GM21381 (cell line): ENCODE results near the gene GMDS.

Experiments
- ATAC-seq: cut with Tn5 transposase; IDR thresholded peaks from one replicate; pipeline ENCODE4 v1.9.1; 2021; ENCODE audit warnings: mild to moderate bottlenecking, moderate library complexity; ENCODE audit not compliant: unreplicated experiment

The GMDS gene

DNA sequence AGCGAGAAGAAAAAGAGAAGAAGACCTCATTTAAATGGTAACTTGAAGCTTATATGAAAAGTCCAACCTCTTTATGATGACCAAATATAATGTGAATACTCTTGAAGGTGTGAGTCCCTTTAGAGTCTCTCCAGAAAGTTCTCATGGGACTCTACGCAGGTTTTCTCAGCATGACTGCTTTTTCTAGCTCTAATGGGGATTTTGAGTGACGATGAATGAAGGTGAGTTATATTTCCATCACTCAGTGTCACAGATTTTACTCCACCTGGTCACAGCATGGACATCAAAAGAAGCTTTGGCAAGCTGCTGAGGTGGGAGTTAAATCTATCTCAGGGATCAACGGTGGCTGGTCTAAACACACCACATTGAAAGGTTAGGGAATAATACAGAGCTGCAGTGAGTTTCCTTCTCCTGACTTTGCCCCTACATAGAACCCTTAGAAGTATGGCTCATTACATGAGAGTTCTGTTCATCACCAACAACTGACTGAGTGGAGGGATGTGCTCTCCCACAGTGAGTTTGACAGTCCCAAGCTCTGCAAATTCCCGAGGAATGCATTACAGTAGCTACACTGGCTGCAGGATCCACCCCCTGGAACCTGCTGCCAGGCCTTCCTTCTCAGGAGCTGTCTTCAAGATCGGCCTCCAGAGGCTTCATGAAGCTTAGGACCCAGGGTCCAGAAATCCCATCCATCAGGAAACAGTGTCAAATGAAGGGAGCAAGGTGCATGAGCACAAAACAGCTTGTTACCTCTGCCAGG, 508.9 kb downstream of the GMDS start:
- no peak for ATAC-seq

DNA sequence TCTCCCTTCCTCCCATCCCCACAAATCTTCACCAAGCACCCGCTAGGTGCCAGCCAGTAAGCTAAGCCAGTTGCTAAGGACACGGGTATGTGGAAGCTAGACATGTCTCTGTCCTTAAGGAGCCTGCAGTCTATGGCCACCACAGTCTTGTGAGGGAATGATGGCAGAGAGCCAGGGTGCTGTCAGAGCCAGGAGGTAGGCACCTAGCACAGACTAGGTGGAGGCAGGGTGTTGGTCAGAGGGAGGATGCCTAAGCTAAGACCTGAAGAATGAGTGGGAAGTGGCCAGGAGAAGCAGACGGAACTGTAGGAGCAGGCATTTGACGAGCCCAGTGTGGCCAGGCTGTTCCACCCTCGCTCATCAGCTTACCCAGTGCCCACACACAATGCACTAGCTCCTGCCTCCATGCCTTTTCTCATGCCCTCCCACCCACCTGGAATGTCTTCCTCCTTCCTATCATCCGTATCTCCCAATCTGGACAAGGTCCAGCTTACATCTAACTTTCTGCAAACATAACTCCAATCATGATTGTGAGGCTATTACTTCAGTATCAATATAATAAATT, 510.1 kb downstream of the GMDS start:
- ATAC-seq = no peak

DNA sequence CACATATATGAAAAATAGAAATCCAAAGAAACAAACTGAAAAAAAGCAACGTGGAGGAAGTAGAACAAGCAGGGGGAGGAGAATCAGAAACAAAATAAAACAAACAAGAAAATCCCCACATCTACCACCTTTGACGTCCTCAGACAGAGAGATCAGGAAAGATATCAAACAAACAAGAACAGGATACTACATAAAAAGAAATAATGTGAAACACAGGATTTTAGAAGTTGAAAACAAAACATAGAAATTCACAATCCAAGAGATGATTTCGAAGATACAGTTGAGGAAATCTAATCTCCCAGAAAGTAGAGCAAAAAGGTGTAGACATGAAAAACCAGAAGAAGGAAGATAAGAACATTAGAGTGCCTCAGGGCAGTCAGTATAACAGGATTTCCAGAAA, 514.5 kb downstream of the GMDS start:
- ATAC-seq = no peak

DNA sequence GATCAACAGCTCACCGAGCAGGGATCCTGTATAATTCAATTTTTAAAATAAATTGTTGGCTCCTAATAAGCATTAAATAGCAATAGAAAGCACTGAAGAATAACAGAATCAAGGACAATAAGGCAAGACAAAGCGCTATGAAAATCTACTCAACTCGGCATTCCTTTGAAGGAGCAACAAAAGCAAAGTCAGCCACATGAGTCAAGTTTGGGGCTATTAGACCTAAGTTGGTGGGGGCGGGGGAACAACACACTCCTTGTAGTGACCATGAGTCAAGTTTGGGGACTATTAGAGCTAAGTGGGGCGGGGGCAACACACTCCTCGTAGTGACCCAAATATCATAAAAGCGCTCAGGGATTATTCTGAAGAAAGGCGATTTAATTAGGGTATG, 515.7 kb downstream of the GMDS start:
- no peak for ATAC-seq

DNA sequence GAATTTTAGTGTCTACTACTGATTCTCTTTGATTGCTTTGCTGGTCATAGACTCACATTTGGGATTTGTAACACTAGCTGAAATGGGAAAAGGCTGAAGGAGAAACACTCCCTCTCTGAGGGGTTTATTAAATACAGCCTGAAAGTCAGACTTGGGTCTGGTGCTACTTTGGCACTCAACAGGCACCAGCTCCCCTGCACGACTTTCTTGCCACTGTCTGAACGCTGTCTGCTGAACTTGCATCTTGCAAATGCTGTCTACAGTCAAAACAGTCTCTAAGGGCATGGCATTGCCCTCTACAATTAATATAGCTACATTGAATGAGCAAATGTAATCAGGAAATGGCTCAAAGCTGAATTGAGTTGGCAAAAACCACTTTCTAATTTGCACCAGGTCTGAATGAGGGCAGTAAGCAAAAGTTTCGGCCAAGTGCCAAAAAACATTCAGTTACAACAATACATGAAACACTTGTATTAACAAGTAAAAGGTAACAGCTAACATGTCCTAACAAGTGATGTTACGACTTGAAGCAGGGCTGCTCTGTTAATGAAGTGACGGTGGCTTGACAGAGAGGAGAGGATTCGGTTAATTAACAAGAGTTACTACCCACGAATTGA, 516.2 kb downstream of the GMDS start:
- no peak for ATAC-seq

DNA sequence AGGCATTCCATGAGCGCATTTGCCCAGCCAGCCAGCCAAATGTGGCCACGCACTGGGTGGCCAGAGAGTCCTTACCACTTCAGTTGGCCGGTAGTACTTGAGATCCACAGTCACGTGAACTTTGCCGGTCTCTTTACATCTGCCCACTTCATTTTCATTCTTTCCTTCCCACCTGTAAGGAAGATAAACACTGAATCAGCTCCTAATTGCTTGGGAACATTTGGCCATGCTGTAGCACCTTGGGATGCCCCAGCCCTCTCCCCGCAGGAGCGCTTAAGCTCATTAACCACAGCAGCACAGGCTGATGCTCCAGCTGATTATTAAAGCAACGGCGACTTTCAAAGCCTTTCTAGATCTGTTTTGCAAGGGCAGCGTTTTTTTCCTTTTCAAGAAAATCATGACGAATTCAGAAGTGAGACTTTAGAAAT, 519.0 kb downstream of the GMDS start:
- ATAC-seq = no peak

DNA sequence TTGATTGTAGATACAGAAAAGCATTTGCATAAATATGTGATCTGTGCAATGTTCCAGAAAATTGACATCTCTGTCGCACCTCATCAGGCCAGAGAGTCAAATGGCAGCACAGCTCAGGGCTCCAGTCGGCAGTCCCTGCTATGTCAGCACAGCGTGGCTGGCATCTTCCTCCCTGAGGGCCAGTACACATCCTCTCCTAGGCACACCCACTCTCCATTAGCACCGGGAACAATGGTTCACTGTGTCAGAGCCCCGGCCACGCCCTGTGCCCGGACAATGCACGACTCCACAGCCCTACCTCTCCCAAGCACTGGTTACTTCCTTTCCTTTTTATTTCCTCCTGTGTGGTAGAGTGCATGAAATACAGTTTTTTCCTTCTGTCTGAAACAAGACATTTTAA, 520.8 kb downstream of the GMDS start:
- ATAC-seq = no peak

DNA sequence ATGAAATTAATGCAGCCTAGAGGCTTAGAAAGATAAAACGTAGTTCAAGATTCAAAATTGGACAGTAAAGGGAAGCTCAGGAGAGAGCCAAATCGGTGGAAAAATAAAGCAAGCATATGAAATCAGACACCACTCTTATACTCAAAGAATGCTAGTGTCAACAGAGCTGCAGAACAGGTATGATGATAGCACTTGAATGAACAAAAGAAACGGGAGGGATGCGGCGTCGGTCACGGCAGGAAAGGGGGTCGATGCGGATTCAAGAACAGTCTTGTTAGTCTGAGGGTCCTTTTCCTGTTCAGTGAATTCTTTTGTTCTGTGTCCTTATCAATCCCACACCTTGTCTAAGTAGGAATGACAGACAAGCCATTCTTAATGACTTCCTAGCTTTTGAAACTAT, 521.3 kb downstream of the GMDS start:
- ATAC-seq = no peak

DNA sequence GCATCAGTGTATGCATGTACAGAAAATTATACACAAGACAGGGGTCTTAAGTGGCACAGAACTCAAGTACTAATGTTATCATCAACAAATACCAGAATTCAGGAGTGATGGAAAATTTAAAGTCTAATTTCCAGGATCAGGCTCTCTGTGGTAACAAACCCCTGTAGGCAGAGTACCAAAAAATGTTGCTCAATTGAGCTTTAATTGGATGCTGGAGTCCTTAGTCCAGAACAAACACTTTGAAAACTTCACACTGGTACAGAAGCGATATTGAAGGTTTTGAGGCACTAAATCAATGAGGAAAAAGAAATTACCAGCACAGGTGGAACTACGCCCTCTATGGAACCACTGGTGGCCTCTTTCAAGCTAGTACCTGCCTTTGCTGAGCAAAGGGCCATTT, 522.6 kb downstream of the GMDS start:
- ATAC-seq = no peak

DNA sequence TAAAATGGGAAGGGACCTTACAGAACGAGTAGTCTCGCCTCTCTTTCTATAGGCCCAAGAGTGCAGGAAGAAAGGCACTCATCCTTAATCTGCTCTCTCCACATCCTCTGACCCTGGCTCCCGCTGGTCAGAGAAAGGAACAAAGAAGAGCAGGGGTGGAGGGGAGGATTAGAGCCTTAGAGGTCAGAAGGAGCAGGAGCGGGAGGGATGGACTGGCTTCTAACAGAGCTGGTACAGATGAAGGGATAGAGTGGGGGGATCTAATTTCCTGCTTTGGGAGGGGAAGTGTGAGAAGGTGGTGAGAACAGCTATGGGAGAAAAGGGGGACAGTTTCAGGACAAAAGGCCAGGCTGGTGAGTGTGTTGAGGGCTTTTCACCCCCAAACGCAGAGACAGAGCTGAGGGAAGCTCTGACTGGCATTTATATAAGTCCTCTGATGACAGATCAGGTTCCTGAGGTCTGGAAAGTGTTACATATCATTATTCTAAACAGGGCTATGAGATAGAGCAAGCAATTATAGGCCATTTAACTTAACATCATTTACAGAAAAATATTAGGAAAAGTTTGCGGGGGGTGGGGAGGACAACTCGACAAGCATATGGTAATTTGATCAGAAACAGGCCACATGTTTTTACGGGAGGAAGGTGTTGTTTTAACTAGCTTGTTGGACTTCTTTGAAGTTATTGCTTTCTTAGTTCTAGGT, 524.6 kb downstream of the GMDS start:
- no peak for ATAC-seq

DNA sequence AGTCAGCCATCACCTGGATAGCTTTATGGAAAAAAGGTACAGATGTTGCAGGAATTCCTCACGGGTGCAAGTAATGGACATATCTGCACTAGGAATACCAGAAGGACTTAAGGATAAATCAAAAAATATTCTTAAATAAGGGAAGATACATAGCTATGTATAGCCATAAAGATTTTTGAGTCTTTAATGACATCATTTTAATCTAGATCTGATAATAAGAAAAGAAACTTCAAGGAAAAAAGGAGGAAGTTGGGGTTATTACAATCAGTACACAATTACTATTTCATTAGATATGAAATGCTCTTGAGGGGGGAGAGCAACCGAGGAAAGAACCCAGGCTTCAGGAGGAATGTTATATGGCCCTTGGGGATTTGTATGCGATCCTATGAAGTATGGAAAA, 525.5 kb downstream of the GMDS start:
- ATAC-seq = no peak

DNA sequence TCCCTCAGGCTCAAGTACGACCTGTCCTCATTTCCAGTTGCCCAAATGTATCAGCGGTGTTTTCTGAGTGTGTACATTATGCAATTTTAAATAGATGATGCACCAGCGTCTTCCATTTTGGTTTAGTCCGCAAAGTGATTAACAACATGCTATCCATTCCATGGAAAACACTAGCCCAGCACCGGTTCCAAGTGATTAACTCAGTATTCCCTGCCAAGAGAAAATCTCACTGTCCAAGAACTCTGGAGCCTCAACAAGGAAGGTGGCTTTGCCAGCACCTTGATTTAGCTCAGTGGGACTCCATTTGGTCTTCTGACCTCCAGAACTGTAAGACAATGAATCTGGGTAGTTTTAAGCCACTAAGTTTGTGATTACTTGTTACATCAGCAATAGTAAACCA, 528.5 kb downstream of the GMDS start:
- no peak for ATAC-seq

DNA sequence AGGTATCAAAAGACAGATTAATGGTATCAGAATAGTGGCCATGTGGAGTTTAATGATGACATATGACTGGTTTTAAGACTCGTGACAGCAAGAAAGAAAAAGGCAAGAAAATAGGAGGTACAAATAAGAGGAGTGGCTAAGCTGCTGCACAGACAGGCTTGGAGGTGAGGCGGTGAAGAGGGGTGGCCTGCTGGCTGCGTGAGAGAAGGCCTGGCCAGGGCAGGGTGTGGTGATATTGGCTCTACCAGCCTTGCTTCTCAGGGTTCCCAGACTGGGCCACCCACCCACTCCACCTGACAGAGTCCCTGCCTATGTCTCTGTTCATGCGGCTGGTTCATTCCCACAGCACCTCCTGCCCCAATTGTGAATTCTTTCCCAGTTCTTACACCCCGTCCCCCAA, 529.0 kb downstream of the GMDS start:
- no peak for ATAC-seq

DNA sequence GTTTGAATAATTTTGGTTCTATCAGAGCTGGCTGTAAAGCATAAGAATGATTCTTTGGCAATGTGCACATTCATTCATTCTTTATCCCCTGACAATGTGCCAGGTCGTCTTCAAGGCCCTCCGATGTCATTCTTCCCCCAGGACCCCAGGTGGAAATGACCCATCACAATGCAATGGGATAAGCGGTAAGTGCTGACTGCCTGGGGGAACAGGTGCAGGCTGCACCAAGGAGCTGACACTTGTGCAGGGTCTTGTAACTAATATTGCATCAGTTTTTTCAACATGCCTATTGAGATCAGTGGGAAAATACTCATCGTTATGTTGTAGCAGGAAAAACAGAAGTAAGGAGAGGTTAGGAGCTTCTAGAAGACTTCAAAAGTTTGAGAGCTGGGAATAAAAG, 530.1 kb downstream of the GMDS start:
- no peak for ATAC-seq

DNA sequence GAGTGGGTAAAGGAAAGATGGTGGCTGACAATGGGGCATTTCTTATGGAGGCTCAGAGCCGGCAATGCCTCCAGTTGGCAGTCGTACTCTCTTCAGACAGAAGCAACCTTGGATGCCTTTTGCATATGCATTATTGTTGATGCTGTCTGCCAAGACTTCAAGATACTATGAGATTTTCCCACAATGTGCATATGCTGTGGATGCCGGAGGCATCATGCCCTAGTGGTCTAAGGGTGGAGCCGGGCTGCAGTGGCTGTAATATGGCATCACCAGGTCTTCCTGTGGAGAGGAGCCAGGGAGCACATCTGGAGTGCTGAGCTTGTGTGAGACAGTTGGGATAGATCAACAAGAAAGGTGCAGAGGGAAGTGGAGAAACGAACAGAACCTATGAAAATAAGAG, 530.8 kb downstream of the GMDS start:
- no peak for ATAC-seq

DNA sequence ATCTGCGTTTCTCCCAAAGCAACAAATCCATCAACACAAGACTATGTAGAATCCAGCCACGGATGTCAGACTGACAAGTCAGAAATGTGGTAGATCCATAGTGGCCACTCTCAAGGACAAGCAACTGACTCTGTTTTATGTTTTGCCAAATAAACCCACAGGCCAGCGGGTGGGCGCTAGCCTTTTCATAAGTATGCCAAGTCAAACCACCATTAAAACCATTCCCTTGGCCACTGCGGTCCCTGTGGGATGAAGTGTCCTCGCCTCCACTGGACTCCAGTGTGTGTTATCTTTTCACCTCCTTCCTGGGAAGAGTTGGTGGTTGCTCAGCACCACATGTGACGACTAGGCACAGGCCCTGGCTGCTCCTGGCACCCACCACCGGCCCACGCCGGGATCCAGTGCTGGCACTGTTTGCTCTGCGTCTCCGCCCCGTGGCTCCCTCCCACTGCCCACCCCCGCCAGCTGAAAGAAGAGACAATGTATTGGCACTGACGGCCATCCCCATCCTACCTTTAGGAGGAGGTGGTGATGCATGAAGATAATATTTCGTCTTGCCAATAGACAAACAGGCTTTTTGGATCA, 532.3 kb downstream of the GMDS start:
- no peak for ATAC-seq

DNA sequence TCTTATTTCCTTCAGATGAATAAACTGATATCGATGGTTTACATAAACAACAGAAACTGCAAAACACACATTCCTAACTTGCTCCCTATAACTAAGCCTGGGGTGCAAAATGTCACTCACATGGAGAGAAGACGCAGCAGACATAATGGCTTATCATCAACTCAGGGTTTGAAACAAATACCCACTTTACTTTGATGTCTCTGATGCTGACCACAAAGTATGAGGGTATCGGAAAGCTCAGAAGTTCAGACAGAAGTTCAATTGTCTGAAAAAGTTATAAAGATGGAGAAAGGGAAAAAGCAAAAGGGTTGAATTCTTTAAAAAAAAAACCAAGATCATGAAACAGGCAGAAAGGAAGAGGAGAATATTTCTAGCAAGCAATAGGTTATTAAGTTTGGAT, 533.0 kb downstream of the GMDS start:
- ATAC-seq = no peak

DNA sequence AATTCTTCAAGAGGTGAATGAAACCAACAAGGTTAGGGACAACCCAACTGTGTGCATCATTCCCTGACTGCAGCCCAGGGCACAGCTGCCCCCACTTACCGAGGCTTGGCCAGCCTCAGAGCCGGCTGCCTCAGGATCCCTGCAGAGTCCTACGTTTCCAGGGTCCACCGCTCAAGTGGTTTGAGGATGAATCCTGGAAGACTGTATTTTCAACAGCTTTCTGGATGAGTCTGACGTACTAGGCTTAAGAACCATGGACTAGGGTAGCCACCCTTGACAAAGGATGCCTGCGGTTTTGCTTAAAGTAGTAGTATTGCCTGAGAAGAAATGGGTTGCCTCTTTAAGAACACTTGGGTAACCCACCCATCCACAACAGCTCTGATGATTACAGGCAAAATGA, 534.3 kb downstream of the GMDS start:
- ATAC-seq = no peak

DNA sequence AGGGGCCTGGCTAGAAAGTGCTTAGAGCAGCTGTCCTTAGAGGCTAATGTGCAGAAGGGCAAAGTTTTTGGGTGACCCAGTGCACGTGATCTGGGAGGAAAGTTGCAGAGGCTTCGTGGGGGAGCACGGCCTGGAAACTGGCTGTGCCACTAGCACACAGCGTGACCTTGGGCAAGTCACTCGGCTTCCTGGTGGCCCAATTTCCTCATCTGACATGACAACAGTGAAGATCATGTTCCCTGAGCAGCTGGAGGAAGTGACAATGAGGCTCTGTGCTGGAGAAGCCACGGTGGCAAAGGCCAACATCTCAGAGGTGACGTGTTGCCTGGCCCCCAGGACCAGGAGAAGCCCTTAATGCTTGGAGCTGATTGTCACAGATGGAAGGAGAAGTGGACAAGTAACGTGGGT, 536.2 kb downstream of the GMDS start:
- no peak for ATAC-seq

DNA sequence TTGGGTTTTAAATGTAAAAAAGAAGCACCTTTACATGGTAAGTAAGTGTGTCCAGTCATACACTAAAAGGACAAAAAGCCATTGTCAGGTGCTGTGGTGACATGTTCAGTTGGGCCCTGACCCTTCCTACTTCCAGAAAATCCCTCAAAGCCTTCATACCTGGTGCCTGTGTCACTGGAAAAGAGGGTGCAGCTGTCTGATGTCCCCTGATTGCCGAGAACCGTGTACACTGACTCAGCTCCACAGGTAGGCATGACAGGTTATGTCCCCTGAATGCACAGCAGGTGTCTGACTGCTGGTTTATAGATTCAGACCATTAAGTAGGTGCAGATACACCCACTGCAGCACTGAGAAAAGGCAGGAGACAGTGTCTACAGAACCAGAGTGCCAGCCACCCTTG, 536.6 kb downstream of the GMDS start:
- no peak for ATAC-seq

DNA sequence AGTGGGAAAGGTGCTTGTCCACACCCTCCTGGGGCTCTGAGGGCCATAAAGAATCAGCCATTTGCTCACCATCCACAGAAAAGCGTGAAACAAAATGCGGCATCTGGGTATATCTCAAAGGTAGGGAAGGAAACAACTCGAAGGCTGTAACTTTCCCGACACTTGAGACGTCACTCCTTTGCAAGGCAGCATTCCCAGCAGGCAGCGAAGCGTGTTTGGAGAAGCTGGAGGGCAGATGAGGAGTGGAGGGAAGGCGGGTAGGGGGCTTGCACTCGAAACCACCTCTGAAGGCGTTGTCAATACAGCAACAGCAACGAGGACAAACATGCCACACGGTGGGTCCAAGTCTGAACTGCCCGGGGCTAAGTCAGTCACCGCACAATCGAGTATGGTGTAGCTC, 537.3 kb downstream of the GMDS start:
- ATAC-seq = no peak

DNA sequence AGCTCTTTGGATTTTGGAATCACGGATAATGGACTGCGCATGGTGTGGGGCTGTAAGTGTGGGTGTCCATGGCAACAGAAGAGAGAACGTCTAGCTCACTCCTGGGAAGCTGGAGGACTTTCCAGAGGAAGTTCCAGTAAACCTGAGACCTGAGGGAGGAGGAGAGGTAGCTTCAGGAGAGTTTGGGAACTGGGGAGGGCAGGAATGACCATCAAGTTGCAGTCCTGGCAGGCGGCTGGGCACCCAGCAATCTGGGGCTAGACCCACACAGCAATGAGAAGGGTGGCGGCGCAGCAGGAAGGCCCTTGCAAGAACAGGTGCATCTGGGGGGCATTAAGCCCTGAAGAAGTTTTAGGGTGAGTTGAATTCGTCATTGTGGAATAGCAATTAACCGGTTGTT, 539.8 kb downstream of the GMDS start:
- no peak for ATAC-seq
